ENCODE data around the gene PLCB1.

The PLCB1 gene

DNA sequence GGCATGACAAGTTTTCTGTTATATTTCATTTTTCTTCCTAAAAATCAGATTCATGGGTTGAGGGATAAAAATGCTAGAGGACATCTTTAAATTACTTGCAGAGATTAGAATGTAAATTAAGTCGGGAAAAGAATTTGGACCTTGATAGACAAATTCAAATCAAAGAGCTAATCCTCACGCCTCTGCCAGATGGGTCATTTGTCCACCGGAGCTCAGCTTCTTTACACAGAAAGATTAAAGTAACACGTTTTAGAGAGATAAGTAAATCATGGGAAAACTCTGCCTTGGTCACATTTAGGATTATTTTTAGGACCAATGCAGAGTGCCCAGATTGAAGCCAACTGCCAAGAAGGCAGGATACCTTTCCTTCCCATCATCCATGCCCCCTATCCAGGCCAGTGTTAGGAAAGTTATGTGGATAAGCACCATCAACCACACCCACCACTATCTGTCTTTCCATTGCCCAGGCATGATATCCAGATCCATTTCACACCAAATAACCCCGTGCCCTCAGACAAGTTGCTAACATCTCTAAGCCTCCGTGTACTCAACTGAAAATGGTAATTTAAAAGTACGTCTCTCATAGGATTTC, 539.4 kb downstream of the PLCB1 start:
- DNase-seq: no peak

DNA sequence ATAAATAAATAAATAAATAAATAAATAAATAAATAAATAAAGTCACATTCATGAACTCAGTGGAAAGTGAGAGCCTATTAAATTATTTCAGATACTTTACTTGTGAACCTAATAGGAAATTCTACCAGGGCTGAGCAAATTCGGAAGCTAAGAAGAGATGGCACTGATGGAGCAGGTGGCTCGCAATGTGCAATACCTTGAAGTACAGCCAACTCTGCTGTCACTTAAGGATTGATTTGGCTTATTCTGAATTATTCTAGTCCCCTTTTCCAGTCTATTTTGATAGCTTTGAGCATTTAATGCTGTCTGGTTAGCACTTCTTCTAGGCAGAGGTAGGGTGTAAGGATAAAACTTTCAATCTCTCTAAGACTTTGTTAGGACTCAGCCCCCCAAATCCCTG, 541.0 kb downstream of the PLCB1 start:
- DNase-seq: no peak

DNA sequence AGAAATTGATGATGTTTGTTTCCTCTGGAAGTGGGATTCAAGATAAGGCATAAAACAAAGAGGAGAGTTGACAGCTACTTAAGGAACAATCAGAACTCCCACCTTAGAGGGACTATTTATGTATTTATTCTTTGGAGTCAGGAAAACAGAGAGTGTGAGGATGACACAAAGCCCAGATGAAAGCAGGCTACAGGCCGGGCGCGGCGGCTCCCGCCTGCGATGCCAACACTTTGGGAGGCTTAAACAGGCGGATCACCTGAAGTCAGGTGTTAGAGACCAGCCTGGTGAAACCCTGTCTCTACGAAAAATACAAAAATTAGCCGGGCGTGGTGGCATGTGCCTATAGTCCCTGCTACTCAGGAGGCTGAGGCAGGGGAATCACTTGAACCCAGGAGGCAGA, 543.8 kb downstream of the PLCB1 start:
- DNase-seq: no peak

DNA sequence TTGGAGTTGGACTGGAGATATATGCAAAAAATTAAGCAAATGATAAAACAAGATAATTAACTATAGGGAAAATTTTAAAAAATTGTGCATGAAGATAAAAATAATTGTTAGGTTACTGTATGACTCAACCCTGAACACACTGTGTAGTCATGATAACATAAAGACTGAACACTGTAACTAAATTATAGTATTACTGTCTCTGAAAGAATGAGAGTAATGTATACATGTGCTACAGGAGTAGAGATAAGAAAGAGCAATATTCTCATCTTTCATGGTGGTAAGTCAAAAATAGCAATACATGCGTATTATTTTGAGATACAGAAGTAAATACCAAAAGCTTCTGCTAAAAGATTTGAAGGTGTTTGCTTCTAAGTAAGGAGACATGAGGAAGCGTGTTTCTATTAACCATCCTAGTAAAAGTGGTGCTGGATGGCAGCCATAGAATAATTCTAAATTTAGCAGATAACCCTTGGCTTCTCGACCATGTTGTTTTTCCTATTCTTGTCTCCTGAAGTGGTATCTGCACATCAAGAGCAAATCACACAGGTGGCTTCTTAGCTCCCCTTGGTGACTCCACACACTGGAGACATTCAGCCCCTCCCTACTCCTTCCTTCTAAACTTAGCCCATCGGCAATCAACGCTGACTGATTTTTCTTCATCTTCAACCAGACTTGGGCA, 546.2 kb downstream of the PLCB1 start:
- DNase-seq: no peak

DNA sequence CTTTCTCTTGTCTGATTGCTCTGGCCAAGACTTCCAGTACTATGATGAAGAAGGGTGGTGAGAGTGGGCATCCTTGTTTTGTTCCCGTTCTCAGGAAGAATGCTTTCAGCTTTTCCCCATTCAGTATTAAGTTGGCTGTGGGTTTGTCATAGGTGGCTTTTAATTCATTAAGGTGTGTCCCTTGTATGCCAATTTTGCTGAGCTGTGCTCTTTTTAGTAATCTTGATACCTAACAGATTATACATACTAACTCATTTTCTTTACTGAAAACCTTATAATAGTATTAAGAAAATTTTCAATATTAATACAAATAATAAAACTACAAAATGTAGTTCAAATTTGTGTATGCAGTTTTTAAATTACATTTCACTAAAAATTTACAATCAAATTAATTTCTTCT, 557.3 kb downstream of the PLCB1 start:
- DNase-seq: no peak

DNA sequence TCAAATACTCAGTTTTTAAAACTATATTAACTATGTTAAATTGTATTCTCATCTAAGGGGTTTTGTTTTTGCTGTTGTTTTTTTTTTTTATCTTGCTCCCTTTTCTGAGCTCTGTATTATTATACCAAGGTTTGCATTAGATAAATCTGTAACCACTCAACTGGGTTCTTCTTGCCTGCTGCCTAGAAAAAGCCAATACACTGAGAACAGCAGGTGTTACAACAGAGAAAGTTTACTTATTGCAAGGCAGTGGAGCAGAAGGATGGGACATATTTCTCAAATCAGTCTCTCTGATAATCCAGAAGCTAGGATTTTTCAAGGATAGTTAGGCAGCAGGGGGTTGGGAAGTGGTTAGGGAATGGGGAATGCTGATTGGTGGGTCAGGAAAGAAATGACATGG, 558.0 kb downstream of the PLCB1 start:
- no peak for DNase-seq

DNA sequence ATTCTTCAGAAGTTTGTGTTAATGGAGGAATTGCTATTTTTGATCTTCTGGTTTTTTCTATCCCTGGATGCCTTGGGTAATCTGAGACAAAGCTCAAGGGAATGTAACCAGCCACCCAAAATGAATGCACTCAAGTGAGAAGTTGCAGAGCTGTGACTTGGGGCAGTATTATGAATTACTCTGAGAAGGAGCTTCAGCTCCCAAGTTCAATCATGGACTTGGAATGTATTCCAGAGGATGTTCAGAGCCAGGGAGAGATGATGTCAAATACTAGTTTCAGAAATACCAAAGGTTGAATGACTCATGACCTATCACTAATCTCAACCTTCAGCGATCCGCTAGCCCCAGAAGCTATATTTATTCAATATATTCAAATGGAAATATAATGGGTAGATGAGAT, 561.6 kb downstream of the PLCB1 start:
- no peak for DNase-seq

DNA sequence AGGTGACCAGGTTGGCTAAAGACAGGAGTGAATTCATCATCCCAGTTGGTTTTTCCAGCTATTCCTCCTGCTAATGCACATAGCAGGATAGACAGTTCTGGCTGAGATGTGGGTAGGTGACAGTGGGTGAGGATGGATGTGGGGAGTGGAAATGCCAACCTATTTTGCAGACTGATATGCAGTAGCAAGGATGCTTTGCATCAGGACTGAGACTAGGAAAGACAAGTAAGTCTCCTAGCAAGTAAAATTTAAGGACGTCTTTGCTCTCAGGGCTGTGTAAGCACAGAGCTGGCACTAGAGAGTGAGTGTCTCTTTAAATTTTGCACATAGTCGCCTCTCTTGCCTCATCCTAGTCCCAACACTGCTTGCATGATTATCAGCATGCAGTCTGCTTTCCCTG, 568.7 kb downstream of the PLCB1 start:
- no peak for DNase-seq

DNA sequence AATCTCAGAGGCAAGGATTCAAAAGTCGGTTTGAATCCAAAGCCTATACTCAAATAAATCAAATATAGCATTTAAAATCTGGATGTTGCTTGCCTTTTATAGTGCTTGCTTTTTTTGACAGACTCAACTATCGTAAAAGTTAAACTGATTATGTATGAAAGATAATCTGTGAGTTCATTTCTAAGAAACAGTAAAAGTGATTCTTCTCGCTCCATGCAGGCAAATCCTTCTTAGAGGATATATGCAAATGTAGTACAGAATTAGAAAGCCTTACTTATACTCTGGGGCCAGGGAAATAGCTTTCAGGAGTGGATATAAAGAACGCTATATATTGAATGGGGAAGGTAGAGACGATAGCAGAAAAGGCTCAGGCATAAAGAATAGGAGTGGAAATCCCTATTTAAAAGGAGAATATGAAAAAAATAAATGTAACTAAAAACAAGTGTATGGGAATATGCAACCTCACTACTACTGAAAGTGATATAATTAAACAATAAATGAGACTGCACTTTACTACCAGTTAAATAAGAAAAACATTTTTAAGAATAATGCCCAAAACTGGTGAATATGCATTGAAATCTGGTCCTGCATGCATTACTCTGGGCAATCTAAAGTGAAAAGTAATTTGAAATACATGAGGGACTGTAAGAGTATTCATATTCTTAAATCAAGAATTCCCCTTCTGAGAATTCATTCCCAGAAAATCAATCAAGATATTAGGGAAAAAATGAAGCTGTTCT, 575.1 kb downstream of the PLCB1 start:
- DNase-seq: no peak

DNA sequence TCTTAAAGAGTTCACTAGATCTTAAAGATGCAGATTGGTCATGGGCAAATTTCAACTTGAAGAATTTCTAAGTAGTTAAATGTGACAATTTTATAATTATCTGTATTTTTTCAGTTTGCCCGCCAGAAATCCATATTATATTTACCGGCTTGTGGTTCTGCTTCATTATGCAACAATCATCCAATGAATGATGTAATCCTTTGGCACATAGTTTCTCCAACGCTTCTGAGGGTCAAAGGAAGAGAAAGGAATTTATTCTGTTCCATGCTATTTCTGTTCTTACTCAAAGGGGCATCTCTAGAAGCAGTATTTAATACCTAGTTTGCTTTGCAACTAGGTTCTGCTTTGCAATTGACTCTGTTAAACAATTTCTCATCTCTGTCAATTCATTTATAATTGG, 577.6 kb downstream of the PLCB1 start:
- DNase-seq: no peak

DNA sequence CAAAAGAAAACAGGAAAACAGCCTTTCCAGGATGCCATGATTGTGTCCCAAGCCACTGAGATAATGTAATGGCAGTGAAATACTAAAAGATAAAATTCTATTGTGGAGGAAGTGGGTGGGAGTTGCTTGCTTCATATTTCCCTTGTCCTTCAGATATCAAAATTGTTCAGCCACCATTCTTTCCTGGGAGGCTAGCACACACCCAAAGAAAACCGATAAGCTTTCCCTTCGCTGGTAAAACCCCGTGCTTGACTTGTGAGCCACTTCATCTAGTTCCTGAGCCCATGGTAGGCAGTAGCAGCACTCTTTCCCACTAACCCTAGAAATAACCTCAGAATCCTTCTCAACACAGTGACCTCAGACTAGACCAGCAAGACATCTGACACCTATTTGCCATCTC, 579.4 kb downstream of the PLCB1 start:
- no peak for DNase-seq

DNA sequence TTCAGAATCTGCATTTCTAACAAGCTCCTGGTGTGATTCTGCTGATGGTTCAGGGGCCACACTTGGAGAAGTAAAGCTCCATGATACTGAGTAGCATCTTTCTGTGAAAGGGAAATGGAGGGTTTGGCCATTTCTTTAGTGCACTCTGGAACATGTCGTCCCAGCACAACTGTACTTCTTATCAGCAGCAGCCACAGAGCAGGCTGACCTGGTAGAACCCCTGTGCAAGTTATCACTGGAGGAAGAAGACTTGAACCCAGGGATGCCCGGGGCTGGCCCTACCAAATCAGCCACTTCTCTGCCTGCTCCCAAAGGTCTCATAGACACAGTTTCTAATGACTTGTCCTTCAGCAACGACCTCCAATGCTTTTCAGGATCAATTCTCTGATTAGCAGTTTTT, 582.1 kb downstream of the PLCB1 start:
- no peak for DNase-seq

DNA sequence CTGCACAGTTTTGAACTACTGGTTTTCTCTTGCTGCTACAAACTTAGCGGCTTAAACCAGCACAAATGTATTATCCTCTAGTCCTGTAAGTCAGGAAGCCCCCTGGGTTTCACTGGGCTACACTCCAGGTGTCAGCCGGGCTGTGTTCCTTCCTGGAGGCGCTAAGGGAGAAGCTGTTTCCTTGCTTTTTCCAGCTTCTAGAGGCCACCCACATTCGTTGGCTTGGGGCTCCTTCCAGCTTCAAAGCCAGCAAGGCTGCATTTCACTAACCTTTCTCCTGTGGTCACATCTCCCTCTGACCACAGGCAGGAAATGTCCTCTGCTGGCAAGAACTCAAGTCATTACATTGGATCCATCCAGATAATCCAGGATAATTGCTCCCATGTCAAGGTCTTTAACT, 586.2 kb downstream of the PLCB1 start:
- no peak for DNase-seq

DNA sequence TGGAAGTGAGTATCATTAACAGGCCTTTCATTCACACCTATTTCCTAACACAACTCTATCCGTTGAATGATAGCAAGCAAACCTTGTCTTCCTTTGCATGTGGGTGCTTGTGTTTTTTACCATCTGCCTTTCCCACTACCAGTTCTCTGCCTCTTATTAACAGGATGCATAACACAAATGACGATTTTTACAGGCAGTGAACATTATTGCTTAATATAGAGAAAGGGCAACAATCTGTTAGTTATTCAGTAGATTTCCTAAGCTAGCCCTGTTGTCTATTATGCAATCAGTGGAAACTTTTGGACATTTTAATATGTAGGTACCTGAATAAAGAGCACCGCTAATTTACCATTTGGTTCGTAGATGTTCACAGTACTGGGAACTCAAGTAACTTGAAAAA, 588.0 kb downstream of the PLCB1 start:
- no peak for DNase-seq

DNA sequence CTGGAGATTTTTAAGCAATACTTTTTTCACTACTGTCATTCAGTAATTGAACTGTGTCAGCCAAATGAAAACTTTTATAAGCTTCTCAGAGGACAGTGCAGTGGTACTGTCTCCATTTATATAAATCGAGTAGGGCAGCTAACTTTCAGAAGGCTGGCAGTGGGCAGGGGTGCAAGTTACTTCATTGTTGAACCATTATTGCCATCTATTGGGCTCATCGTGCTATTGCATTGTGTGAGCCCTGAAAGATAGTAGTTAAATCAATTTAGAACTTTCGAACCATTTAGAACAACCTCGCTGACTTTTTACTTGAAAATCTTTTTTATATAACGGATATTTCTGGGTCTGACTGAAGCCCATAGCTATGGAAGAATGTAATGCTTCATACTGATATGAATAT, 589.0 kb downstream of the PLCB1 start:
- peak; percentile 84 for DNase-seq

DNA sequence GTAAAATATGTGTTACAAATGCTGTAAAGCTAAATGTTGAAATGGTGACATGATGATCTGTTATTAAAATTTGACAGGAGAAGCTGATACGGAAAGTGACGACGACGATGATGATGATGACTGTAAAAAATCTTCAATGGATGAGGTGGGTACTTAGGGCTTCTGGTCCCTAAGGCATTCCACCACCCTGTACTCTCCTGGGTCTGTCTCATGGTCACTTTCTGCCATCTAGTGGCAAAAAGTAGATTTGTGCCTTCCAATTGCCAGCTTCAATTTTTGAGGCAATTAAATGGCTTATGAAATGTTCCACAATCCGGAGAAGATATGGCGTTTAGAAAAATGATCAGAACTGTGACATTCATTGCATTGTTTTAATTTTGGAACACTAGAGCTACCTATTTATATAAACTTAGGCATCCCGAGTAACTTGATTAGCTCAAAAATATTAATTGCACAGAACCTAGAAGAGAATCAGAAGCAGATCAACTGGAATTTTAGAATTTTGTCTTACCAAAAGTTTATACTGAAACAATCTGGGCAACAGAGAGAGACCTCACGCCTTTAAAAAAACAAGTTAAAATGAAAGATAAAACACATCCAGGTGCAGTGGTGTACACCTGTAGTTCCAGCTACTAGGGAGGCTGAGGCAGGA, 590.3 kb downstream of the PLCB1 start:
- DNase-seq: peak; percentile 89

DNA sequence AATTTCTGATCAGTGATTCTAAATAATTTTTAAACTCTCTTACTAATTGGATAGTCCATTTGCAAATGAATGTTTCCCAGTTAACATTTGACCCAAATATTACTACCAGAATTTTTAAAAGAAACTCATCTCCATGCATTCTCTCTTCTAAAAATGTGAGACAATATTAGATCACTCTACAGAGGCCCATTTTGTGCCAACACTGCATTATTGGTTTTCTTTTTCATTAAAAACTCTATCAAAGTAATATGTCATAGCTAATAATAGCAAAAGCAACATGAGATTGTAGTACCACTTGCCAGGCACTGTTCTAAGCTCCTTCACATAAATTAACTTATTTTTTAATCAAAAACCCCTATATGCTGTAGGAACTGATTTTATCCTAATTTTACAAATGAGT, 591.2 kb downstream of the PLCB1 start:
- no peak for DNase-seq

DNA sequence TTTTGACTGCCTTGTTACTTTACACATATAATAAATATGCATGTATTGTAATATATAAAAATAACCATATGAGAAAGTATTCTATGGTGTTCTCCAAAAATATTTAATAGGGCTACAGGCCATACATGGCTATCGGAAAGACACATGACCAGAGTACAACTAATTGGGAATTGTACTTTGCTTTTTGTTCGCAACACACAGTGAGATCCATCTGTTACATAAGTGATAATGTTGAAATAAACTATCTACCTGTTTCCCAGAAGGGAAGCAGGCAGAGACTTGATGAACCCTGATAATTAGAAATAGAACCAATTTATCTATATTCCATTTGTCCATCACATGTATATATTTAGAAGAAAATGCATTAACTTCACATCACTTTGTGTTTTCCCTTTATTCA, 592.8 kb downstream of the PLCB1 start:
- DNase-seq: no peak

DNA sequence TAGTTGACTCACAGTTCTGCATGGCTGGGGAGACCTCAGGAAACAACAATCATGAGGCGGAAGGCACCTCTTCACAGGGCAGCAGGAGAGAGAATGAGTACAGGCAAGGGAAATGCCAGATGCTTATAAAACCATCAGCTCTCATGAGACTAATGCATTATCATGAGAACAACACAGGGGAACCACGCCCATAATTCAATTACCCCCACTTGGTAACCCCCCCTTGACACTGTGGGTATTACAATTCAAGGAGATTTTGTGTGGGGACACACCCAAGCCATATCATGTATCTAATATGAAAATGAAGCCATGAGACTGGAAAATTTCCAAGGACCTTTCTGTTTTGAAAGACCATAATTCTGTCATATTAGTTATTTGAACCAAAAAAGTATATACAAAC, 594.4 kb downstream of the PLCB1 start:
- no peak for DNase-seq

DNA sequence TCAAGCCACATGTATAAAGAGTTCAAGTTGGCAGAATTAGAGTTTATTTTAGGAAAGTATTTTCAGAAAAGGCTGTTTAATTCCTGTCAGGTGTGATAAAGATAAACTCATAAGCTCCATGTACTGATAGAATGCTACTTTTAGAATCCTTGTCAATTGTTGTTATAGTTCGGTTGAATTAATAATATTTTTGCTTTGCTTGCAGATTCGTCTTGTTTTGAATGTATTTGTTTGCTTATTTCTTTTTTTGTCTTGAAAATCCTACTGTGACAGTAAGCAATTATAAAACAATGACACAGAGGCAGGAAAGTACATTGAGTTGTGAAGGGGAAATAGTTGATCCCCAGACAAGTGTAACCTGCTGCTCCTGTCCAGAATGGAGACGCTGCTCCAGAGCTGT, 602.9 kb downstream of the PLCB1 start:
- no peak for DNase-seq

DNA sequence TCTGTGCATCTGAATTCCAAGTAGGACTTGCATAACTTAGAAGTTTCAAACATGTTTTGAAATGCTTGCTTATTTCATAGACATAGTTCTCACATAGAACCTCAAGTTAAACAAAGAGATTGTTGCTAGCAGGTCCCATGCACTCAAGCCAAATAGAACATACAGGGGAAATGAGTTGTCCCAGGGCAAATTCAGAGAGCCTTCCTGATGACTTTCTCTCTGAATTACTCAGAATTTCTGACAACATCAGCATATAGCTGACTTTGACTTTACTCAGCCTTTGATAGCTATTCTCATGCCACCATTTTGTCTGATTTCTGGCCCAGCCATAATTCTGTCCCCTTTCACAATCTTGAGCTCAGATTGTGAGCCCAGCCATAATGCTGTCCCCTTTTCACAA, 603.6 kb downstream of the PLCB1 start:
- DNase-seq: no peak

DNA sequence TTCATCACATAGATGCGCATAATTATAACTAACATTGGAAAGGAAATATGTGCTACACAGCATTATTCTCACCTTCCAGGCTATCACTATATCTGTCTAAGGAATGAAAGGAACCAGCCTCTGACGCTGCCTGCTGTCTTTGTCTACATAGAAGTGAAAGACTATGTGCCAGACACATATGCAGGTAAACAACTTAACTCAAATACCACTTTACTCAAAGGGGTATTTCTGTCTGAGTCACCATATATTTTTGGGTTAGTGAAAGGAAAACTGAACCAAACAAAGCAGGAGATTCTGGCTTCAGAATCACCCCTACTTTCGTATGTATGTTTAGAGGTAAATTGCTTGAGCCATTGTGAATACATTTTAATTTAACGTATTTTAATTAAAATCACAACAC, 608.2 kb downstream of the PLCB1 start:
- DNase-seq: no peak

DNA sequence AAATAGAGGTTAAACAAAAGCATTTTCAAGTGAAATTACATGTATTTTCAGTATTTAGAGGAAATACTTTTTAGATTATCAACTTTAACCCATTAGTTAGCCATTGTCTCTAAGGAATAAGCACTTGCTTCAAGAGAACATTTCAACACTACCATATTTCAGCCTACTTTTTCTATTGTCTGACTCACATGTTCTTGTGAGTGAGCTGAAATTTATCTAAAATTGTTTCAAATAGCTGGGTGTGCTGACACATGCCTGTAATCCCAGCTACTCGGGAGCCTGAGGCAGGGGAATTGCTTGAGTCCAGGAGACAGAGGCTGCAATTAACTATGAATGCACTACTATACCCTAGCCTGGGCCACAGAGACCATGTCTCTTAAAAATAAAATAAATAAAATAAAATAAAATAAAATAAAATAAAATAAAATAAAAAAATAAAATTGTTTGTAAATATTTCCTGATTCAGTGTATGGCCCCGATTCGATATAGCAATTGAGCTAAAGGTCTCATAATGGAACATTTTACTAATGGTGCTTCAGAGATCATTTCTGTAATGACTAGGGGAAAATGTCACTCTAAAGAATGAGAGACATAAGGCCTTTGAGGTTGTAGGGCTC, 612.3 kb downstream of the PLCB1 start:
- DNase-seq: no peak

DNA sequence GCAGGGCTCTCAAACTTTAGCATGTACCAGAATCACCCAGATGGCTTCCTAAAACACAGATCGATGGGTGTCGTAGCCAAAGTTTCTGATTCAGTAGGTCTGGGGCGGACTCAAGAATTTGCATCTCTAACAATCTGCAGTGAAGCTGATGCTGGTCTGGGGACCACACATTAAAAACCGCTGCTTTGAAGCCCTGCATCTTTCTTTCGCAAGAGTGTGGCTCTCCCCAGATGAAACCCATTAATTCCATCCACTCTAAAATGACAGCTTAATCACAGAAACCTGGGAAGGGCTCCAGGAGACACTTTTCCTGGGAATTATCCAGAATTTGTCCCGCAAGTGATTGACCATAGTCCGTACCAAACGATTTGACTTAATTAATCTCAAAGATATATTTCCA, 617.0 kb downstream of the PLCB1 start:
- DNase-seq: no peak

Measured in eye (tissue), 1 donor.